ENCODE data around the gene ZNF93.
"Not testable (repeated sequence)": the region's sequence is repeated elsewhere in the genome, so short reads cannot be mapped to it uniquely, and the experiment has no call there.

ZNF93 gene

GRCh38 chr19:19900729-19901444 is at the start of gene ZNF93:
ZNF93 (plus strand) TSS chr19:19900946; CDS start chr19:19901089, 143 bp downstream.
- no peak for DNase-seq

GRCh38 chr19:19851740-19852139 is 49.0 kb upstream of the ZNF93 start:
- DNase-seq: not testable (repeated sequence)

- no peak for DNase-seq
Observed at GRCh38 chr19:19858751-19859150, 42.0 kb upstream of the ZNF93 start.

GRCh38 chr19:19860756-19861390 is 39.9 kb upstream of the ZNF93 start:
- no peak for DNase-seq

GRCh38 chr19:19865750-19866610 is 34.8 kb upstream of the ZNF93 start, which contains the start of gene ZNF253:
ZNF253 (plus strand) TSS chr19:19865882; CDS start chr19:19865997, 115 bp downstream.
- DNase-seq: peak; percentile 96 to 98

- peak in 1 of 2 experiments; percentile 4 for DNase-seq
Observed at GRCh38 chr19:19866611-19867248, 34.0 kb upstream of the ZNF93 start.

- DNase-seq: not testable (repeated sequence)
Observed at GRCh38 chr19:19870086-19870485, 30.7 kb upstream of the ZNF93 start.

GRCh38 chr19:19871932-19872331 is 28.8 kb upstream of the ZNF93 start:
- DNase-seq: no peak

- no peak for DNase-seq
Observed at GRCh38 chr19:19873381-19873780, 27.4 kb upstream of the ZNF93 start.

GRCh38 chr19:19877724-19878123 is 23.0 kb upstream of the ZNF93 start:
- DNase-seq: no peak

GRCh38 chr19:19884583-19884982 is 16.2 kb upstream of the ZNF93 start:
- DNase-seq: no peak

GRCh38 chr19:19892055-19892941 is 8.4 kb upstream of the ZNF93 start:
- not testable (repeated sequence) for DNase-seq

- DNase-seq: no peak
Observed at GRCh38 chr19:19900139-19900728, 512 bp upstream of the ZNF93 start.

- not testable (repeated sequence) for DNase-seq
Observed at GRCh38 chr19:19907551-19907950, 6.8 kb downstream of the ZNF93 start.

- DNase-seq: no peak
Observed at GRCh38 chr19:19909654-19910053, 8.9 kb downstream of the ZNF93 start.

GRCh38 chr19:19911150-19911549 is 10.4 kb downstream of the ZNF93 start:
- no peak for DNase-seq

- DNase-seq: no peak
Observed at GRCh38 chr19:19914596-19914995, 13.8 kb downstream of the ZNF93 start.

GRCh38 chr19:19930417-19930816 is 29.7 kb downstream of the ZNF93 start:
- peak; percentile 24 to 44 for DNase-seq

GRCh38 chr19:19933432-19934314 is 32.9 kb downstream of the ZNF93 start:
- DNase-seq: not testable (repeated sequence)

GRCh38 chr19:19937403-19937802 is 36.7 kb downstream of the ZNF93 start:
- no peak for DNase-seq
